GM18519 (cell line): ENCODE data around the gene GC.
"Not testable (repeated sequence)": the region's sequence is repeated elsewhere in the genome, so short reads cannot be mapped to it uniquely, and the experiment has no call there.

ENCODE experiments used
- ATAC-seq: cut with Tn5 transposase; IDR thresholded peaks from one replicate; pipeline ENCODE4 v1.9.1; 2021; ENCODE audit warnings: mild to moderate bottlenecking, moderate library complexity; ENCODE audit not compliant: unreplicated experiment, low FRiP score

The GC gene, protein sequence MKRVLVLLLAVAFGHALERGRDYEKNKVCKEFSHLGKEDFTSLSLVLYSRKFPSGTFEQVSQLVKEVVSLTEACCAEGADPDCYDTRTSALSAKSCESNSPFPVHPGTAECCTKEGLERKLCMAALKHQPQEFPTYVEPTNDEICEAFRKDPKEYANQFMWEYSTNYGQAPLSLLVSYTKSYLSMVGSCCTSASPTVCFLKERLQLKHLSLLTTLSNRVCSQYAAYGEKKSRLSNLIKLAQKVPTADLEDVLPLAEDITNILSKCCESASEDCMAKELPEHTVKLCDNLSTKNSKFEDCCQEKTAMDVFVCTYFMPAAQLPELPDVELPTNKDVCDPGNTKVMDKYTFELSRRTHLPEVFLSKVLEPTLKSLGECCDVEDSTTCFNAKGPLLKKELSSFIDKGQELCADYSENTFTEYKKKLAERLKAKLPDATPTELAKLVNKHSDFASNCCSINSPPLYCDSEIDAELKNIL

DNA sequence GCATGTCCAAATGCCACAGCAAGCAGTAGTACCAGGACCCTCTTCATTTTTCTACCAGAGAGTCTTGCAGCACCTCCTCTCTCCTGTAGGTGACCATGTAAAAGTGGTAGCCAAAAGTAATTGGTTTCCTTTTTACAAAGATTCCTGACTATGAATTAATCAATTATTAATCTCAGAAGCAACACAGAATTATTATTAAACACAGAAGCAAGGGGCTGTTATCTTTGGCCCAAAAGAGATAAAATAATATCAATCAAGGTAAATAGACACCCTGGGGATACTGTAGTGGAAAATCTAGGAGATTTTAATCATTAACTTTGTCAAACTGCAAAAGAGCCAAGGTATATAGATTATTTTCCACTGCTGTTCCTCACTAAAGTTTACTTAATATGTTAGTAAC is at the start of gene GC:
Gene GC (minus strand): TSS at position 108 of the 400 bp plus-strand sequence. CDS start 61 bp downstream, at position 47.
- ATAC-seq: no peak

DNA sequence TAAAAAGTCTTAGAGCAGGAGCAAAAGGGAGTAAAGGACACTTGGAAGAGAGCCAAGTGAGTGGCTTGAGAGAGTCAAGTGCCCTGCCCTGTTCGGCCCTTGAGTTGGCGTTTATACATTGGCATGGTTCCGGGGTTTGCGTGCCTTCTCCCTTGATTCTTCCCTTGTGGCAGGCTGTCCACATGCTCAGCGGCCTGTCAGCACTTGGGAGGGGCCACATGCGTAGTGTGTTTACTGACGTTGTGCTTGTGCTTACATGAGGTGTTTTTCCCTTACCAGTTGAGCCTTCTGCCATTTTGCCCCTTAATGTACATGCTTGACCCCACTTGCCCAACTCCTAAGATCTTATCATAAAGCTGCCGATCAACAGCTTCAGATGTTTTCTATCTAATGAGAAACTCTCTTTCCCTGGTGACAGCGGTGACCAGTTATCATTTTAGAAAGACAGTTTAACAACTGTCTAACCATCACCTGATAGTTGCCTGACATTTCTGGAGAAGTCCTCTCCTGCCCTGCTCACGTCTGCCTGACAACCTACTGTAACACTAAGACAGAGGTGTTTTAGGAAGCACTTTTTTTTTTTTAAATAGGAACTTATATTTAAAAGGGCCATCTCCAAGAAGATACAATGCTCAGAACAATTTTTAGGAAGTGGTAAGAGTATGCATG is 49.5 kb upstream of the GC start:
- ATAC-seq: no peak

DNA sequence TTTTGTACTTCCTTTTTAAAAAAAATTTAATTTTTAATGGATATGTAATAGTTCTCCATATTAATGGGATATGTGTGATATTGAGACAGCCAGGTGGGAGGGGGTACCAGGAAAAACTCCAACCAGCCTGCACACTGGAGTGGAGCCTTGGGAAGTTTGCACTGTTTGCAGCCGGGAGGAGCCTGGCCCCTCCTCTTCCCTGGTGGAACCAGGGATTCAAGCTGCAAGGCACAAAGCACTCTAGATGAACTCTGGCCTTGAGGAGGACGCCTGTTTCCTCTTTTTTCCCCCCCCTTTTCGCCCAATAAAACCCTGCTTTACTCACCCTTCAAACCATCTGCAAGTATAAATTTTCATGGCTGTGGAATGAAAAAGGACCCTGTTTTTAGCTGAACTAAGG is 48.2 kb upstream of the GC start:
- no peak for ATAC-seq

DNA sequence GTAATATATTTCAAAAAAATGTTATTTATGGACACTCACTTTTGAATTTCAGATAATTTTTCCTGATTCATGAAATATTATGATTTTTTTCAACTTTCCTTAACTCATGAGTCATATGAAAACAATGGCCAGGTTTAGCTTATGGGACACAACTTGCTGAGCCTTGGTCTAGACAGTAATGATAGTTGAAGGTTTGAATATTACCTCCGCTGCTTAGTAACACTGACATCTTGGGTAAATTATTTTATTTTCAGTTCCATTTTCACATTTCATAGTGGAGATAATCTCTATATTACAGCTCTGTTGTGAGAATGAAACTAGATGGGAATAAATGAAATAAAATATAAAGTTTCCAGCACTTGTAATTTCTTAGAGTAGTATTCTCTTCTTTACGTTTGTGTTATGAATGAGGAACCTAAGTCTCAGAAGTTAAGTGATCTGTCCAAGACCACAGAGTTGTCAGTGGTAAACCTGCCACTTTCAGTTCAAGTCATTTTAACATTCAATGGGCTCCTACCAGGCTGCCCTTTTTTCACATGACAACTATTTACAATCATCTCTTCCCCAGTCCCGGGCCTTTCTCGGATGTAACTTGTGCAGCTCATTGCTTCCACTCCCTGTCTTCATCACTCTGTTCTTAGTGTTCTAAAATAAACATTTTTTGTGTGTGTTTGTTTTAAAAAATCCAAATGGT is 46.8 kb upstream of the GC start:
- ATAC-seq: peak; percentile 44

DNA sequence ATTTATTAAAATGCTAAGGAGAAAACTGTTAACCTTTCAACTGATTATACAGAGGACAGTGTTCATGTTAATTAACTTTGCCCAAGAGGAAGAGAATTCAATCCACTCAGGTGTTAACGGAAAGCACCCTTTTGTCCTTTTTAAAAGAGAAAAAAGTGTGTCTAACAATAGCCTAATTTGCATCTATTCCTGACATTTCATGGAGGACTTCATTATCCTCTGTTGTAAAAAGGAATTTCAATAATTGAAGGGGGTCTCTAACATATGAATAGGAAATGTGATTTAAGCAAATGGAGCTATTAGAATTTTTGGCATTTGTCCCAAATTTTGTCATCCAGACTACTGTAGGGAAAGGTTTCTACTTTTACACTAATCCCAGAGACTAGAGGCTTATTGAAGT is 44.6 kb upstream of the GC start:
- no peak for ATAC-seq

DNA sequence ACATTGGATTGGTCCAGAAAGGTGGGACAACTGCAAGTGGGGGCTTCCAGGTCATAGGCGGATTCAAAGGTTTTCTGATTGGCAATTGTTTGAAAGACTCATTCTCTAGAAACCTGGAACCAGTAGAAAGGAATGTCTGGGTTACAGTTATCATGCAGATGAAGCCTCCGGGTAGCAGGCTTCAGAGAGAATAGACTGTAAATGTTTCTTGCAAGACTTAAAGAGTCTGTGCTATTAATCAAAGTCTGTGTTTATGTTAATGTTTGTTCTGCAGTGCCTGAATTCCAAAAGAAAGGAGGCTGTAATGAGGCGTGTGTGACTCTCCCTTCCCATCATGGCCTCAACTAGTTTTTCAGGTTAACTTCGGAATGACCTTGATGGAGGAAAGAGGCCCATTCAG is 43.9 kb upstream of the GC start:
- no peak for ATAC-seq

DNA sequence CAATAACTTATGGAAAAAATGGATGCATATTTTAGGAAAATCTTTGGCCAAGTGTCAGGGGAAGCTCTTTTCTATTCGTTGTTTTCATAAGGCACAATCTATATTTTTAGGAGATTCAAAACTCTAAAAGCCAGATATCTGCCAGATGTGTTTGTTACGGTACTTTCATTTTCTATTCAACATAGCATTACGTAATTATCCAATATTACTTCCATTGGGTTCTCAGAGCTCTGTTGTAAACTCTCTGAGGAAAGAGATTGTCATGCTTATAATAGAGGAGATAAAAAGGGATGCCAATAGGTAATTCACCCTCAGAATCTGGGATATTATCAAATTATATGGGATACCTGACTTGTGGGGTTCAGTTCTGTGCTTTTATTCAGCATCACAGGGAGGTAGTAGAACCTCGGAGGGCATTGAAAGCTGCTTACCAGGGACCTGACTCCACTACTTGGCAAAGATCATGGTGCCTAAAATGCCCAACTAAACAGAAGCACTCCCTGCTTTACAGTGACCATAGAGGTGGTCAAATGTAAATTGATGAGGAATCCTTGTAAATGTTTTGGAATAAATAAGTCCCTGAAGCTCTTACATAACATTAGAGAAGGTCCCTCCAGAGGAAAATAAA is 32.9 kb upstream of the GC start:
- no peak for ATAC-seq

DNA sequence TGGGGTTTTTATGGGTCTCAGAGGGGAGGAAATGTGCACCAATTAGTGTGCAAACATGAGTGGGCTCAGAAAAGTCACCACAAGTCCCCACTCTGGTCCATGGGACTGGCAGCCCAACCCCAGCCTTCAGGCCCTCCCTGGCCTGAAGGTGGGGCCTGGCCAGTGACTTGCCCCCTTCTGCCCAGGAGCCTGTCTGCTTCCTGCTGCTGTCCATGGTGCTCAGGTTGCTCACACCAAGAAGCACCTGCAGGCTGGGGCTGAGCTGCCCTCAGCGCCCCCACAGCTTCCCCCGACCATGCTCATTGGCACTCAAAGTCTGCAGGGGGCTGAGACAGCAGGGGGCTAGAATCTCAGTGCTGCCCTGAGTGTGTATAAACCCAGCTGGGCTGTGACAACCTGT is 30.6 kb upstream of the GC start:
- ATAC-seq: no peak

DNA sequence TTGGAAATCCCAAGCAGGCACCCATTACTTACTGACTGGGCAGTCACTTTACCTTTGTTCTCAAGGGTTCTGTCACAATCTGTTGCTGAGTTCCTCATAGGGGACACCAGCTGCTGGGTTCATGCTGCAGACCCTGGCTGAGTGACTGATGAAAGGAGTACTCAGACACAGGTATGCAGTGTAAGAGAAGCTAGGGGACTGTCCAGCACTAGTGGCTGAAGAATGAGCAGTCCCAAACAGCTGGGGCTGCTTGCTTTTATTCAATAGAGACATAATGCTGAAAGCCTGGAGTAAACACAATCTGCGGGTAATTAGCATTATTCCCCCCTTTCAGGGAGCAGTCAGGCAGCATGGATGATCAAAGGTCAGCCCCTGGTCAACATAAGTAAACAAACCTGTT is 25.9 kb upstream of the GC start:
- ATAC-seq: not testable (repeated sequence)

DNA sequence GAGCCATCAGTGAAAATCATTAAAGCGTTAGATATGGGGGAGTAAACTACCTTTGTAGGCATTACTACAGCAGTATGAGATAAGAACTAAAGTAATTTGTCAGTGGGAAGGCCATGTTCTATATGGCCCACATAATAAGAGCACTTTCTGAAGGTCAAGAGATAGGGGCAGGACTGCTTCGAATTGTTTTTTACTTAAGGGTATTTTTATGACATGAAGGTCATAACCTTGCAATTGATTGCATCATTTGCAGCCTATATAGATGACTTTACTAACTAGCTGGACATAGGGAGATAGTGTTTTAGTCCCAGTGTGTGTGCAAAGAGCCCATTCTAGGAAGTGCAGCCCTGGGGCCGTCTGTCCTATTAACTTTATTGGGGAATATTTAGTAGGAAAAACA is 23.6 kb upstream of the GC start:
- ATAC-seq: no peak

DNA sequence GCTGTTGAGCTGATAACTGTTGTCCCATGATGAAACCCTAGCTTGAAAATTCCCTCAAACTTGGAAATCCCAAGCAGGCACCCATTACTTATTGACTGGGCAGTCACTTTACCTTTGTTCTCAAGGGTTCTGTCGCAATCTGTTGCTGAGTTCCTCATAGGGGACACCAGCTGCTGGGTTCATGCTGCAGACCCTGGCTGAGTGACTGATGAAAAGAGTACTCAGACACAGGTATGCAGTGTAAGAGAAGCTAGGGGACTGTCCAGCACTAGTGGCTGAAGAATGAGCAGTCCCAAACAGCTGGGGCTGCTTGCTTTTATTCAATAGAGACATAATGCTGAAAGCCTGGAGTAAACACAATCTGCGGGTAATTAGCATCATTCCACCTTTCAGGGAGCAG is 21.4 kb upstream of the GC start:
- not testable (repeated sequence) for ATAC-seq

DNA sequence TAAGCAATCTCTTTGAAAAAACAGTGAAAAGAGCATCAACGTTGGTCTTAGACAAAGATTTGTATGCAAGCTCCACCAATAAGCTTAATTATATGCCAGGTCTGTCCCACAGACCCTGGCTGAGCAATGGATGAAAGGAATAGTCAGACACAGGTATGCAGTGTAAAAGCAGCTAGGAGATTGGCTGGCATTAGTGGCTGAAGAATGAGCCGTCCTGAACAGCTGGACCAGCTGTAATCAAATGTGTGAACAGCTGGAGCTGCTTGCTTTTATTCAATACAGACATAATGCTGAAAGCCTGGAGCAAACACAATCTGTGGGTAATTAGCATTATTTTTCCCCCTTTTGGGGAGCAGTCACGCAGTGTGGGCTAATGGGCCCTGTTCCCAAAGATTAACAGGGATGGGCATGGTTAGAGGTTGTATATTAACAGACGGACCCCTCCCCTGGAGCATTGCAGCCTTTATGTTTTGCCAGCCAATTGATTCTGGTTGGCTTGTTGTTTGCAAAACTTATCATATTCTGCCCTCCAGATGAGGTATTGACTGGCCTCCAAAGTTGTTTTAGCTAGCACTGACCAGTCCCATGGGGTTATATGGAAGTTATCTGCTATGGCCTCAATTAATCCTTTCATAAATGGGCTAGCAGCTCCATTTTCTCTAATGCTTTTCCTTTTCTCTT is 20.3 kb upstream of the GC start:
- not testable (repeated sequence) for ATAC-seq

DNA sequence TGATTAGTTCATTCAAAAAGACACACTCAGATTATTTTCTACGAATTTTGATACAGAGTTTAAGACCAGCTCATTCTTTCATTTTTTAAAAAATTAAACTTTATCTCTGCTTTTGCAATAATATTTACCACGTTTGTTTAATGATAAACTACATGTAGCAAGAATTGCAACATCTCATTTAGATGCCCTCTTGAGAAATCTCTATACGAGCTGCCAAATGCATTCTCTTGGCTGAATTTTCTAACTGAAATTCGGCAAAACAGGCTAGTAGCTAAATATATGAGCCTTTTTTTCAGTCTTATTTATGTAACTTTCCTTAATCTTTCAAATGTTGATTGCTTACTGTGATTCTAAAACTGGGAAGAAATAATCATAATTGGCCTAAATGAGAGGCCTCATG is 2.1 kb upstream of the GC start:
- no peak for ATAC-seq

DNA sequence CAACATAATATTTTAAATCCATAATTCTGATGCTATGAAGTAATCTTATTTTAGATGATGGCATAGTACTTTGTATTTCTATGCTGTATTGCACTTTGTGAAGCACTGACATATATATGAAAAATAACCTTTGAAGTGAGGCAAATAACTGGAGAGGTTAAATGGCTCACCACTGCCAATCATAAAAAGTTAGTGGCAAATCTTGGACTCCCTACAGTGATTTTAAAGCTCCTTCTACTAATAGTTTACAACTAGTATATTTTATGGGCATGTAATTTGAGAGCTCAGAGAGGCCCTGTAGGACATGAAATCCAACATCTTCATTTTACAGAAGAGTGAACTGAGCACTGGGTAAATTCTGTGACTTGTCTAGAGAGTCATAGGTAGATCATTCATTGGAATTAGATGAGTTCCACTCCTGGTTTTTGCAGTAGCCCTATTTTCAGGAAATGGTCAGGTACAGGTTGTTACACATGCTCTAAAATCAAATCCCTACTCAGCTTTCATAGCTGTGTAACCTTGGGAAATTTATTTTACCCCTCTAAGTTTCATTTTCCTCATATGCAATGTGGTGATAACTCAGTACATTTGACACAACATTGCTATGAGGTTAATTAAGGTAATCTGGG is 804 bp upstream of the GC start:
- ATAC-seq: no peak

DNA sequence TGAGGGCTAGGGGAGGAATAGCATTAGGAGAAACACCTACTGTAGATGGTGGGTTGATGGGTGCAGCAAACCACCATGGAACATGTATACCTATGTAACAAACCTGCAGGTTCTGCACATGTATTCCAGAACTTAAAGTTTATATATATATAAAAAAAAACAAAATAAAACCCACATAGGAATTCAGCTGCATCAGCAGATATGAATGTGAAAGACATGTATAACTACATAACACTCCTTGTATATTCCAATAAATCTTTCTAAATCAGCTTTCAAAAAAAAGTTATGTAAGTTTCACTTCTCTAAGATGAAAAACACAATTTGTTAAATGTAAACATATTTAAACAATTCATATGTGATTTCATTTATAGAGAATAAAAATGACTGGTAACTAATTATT is 6.0 kb downstream of the GC start:
- ATAC-seq: no peak

DNA sequence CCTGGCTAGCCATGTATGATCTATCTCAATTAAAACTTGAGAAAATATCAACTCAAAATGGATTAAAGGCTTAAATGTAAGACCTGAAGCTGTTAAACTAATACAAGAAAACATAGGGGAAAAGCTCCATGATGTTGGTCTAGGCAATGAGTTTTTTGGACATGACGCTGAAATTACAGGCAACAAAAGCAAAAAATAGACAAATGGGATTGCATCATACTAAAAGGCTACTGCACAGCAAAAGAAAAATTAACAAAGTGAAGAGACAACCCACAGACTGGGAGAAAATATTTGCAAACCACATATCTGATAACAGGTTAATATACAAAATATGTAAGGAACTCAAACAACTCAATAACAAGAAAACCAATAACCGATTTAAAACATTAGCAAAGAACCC is 8.4 kb downstream of the GC start:
- no peak for ATAC-seq

DNA sequence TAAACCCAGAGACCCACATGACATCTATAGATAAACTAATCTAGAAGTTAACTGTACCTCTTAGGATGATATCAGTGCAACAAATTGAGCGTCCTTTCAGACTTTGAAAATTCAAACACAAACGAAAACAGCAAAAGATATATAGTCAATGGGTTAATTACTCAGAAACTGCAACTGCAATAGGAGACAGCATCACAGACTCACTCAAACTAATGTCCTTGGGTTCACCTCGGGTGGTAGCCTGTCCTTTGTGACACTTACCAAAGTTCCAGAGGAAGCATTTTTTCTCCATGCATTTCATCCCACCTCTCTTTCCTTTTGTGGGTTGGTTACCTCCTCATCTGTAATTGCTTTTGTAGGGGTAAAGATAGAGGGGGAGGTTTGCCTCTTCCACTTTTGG is 9.7 kb downstream of the GC start:
- no peak for ATAC-seq

DNA sequence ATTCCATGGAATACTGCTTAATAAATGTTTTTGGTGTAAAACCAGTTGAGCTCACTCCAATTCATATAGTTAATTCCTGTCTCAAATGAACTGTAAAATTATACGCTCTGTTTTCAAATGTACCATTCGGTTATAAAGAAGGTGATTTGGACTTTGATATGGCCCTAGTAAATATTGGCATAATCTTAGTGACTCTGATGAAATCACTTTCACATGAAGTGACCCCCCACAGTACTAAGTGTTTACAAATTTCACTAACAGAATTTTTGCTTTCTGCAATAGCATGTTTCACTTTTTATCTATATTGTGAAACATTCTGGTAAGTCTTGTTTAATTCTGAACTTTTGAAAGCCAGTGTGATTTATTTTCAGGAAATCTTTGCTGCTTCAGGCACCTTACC is 10.9 kb downstream of the GC start:
- ATAC-seq: no peak

DNA sequence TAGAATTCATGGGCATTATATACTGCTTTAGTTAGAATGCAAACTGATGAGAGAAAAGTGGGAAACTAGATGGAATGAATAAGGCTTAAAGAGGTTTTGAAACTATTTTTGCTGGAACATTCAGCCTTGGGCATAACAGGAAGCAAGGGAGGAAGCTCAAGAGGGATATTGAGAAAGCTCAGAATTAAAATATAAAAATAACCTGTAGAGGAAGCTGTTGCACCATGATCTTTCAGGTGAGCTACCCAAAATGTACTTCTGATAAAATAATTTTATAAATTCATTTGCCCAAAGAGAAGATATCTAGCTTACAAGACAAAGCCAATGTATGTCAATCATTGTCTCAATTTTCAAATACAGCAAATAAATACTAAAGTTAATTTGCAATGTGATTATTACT is 11.3 kb downstream of the GC start:
- ATAC-seq: no peak

DNA sequence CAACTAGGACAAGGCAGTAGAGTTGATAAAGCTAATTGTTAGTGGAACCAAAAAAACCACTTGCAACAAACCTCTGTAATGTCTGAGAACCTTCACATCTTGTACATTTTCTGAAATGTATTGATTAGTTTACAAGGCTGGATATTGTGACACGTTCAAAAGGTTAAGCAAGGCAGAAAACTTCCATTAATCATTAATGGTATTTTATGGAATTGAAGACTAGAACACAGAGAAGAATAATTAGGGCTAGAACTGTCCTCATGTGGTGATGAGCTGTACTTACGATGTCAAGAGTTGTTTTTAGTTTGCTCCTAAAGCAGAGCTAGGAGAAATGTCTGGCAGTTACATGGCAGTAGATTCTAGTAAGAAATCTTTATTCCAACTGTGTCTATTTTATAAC is 12.3 kb downstream of the GC start:
- no peak for ATAC-seq
